Adrenal gland (tissue), 12 donors: Measurements from ENCODE around the gene SUB1. TPM values are rescaled to one million over a fixed set of nuclear protein-coding genes. Genes with fewer than 3 reads are reported as not detected.

Experiments
- DNase-seq, 7 donors: peaks; one replicate each; pipeline ENCODE4 v3.0.0-alpha.2; 2019 to 2020
- H3K27ac ChIP-seq, 5 donors: fragments of 200-600 bp; sonication (generic) in 4 of 5; 1 replicate in 3 of 5; 2 replicates in 2 of 5; pipeline versions ENCODE4 v1.5.1 to v1.8.0; 2016 to 2020; ENCODE audit warnings: mild to moderate bottlenecking in 1 of 5
- H3K27me3 ChIP-seq: fragments of 200-600 bp; 2 replicates; pipeline ENCODE4 v1.8.0; 2021
- H3K36me3 ChIP-seq, 2 donors: fragments of 200-600 bp; replicated peaks in 1 of 2; 1 replicate in 1 of 2; 2 replicates in 1 of 2; pipeline versions ENCODE4 v1.5.1 to v1.8.0; 2018 to 2022
- H3K4me1 ChIP-seq, 2 donors: fragments of 200-600 bp; replicated peaks in 1 of 2; 1 replicate in 1 of 2; 2 replicates in 1 of 2; pipeline versions ENCODE4 v1.5.1 to v1.8.0; 2018 to 2021
- H3K4me3 ChIP-seq, 4 donors: fragments of 200-600 bp; sonication (generic) in 3 of 4; one replicate each; pipeline ENCODE4 v1.5.1; 2016 to 2018
- H3K9me3 ChIP-seq, 3 donors: fragments of 200-600 bp; sonication (generic) in 1 of 3; replicated peaks in 1 of 3; 1 replicate in 2 of 3; 2 replicates in 1 of 3; pipeline versions ENCODE4 v1.5.1 to v1.8.0; 2016 to 2021
- CTCF ChIP-seq, 6 experiments: fragments of 450-650 bp in 4 of 6; fragments of 200-600 bp in 2 of 6; sonication (generic) in 1 of 6; IDR thresholded peaks; 1 replicate in 5 of 6; 2 replicates in 1 of 6; pipeline versions ENCODE4 v1.5.1 to v1.8.0; 2016 to 2021; ENCODE audit warnings: antibody characterized with exemption in 6 of 6, mild to moderate bottlenecking in 2 of 6, moderate library complexity in 1 of 6
- POLR2A ChIP-seq, 2 donors: fragments of 450-650 bp; IDR thresholded peaks; one replicate each; pipeline ENCODE4 v1.6.1; 2017; ENCODE audit warnings: antibody characterized with exemption in 2 of 2, mild to moderate bottlenecking in 2 of 2, moderate library complexity in 1 of 2
- WGBS, 4 donors: extraction: QIAGEN DNeasy Blood & Tissue Kit in 2 of 4; methylation state at CpG; one replicate each; pipeline versions ENCODE4 v1.1.5 to v1.1.7; 2013 to 2017; 5-methylcytosine and 5-hydroxymethylcytosine counted together
- intact Hi-C, 2 donors: fragments of 100-400 bp; cut with DNase I; formaldehyde crosslinking; loops; one replicate each; pipeline versions ENCODE4 v1.14.1 to v1.15.0; 2022 to 2023
- polyA plus RNA-seq, 3 donors: library from polyadenylated mRNA; stranded (reverse); fragments of 200-250 nt in 2 of 3; fragments of 350-450 nt in 1 of 3; fragmentation: Illumina TruSeq in 1 of 3; extraction: RNeasy Lipid Tissue Mini Kit (QIAGEN cat#74804) in 1 of 3; gene quantifications; one replicate each; pipeline ENCODE4 v1.2.3, GENCODE V29; 2013 to 2014
- total RNA-seq, 9 donors: library from RNA; depleted of rRNA in 4 of 9; stranded (reverse); fragments of >200 nt in 4 of 9; fragments of 120-200 nt in 1 of 9; fragmentation: NEBNext Ultra II Directional in 1 of 9; extraction: Animal tissue kit (Norgen Biotek cat#: 25700) in 1 of 9; gene quantifications; one replicate each; pipeline versions ENCODE4 v1.1.0 to v1.2.4, GENCODE V29; 2013 to 2023
- donor health status: healthy with polysubstance abuse.
- donor health status: Bipolar disorder and iron deficiency.
- donor health status: DM: yes; HTN: yes; CAD: no.
- donor health status: DM: no; HTN: no; CAD: no.
- donor health status: DM: no; HTN: no; CAD: no.
- donor health status: DM: yes; HTN: yes; CAD: no.

SUB1 gene
- total and polyA plus RNA-seq, 12 donors: 48.1 to 439 (median 166) TPM

- Histone ChIP-seq H3K27me3 (no peaks in the 10 kb centered on the region), H3K4me3 (no peak overlapping the region), H3K36me3 (no peaks in the 10 kb centered on the region), H3K4me1 (no peaks in the 10 kb centered on the region), H3K27ac (no peak overlapping the region), H3K9me3 (no peaks in the 10 kb centered on the region)
- DNase-seq: no peak
- intact Hi-C loops: no loop called here
- TF ChIP-seq POLR2A (IDR thresholded peaks at IDR 0.05): no peak
- 85 to 88% (median 86%) methylated on average over 2 of the region's 2 CpGs for WGBS, 4 donors
These were observed 57.1 kb downstream of the SUB1 start for GRCh38 chr5:32642276-32643002.

- no peak overlapping the region for H3K27ac ChIP-seq
- intact Hi-C loops: no loop called here
- WGBS, 4 donors: 82 to 93% (median 85%) methylated on average over 4 to 5 of the region's 5 CpGs
These were observed 59.9 kb downstream of the SUB1 start for GRCh38 chr5:32645246-32645645.

GRCh38 chr5:32646061-32646969 lies 61.0 kb downstream of the SUB1 start:
- WGBS, 4 donors: 67 to 82% (median 78%) methylated on average over 6 of the region's 6 CpGs
- Histone ChIP-seq H3K27me3 (no peaks in the 10 kb centered on the region), H3K4me3 (no peak overlapping the region), H3K36me3 (no peaks in the 10 kb centered on the region), H3K9me3 (no peaks in the 10 kb centered on the region), H3K4me1 (no peaks in the 10 kb centered on the region), H3K27ac (no peak overlapping the region)
- intact Hi-C loops: no loop called here
- DNase-seq: no peak
- no peak for TF ChIP-seq POLR2A (IDR thresholded peaks at IDR 0.05)
- no peak for TF ChIP-seq CTCF (IDR thresholded peaks at IDR 0.05)

More at GRCh38 chr5:32645246-32645645, 59.9 kb downstream of the SUB1 start:
- H3K27me3 ChIP-seq: no peaks in the 10 kb centered on the region
- no peak for DNase-seq
- no peak overlapping the region for H3K4me3 ChIP-seq
- no peak for TF ChIP-seq POLR2A (IDR thresholded peaks at IDR 0.05)
- no peak for TF ChIP-seq CTCF (IDR thresholded peaks at IDR 0.05)
- no peaks in the 10 kb centered on the region for H3K4me1 ChIP-seq
- H3K36me3 ChIP-seq: no peaks in the 10 kb centered on the region
- no peaks in the 10 kb centered on the region for H3K9me3 ChIP-seq

GRCh38 chr5:32651088-32651487 lies 65.7 kb downstream of the SUB1 start:
- TF ChIP-seq POLR2A (IDR thresholded peaks at IDR 0.05) (no peak), CTCF (IDR thresholded peaks at IDR 0.05) (no peak)
- no peaks in the 10 kb centered on the region for H3K27me3 ChIP-seq
- H3K4me3 ChIP-seq: no peak overlapping the region
- H3K27ac ChIP-seq: no peak overlapping the region
- DNase-seq: no peak
- 82 to 89% (median 86%) methylated on average over 4 of the region's 4 CpGs for WGBS, 4 donors
- no peaks in the 10 kb centered on the region for H3K4me1 ChIP-seq
- intact Hi-C loops: no loop called here
- H3K9me3 ChIP-seq: no peaks in the 10 kb centered on the region
- no peaks in the 10 kb centered on the region for H3K36me3 ChIP-seq
